Colonic mucosa (tissue), 4 donors: Measurements from ENCODE around the gene RTL1. TPM values are rescaled to one million over a fixed set of nuclear protein-coding genes. Genes with fewer than 3 reads are reported as not detected.

ENCODE experiments used
- DNase-seq: peaks from one replicate; pipeline ENCODE4 v3.0.0-alpha.2; 2020
- H3K27ac ChIP-seq: fragments of 200-600 bp; one replicate; pipeline ENCODE4 v1.8.0; 2021
- H3K27me3 ChIP-seq: fragments of 200-600 bp; one replicate; pipeline ENCODE4 v1.8.0; 2021
- H3K36me3 ChIP-seq: fragments of 200-600 bp; one replicate; pipeline ENCODE4 v1.8.0; 2021
- H3K4me1 ChIP-seq: fragments of 200-600 bp; one replicate; pipeline ENCODE4 v1.8.0; 2021; ENCODE audit warnings: mild to moderate bottlenecking
- H3K4me3 ChIP-seq: fragments of 200-600 bp; one replicate; pipeline ENCODE4 v1.8.0; 2021
- H3K9ac ChIP-seq, 2 donors: one replicate each; pipeline ENCODE4 v1.7.0; 2013; ENCODE audit warnings: control low read depth in 2 of 2, low read depth in 2 of 2, low read length in 2 of 2
- H3K9me3 ChIP-seq: fragments of 200-600 bp; one replicate; pipeline ENCODE4 v1.8.0; 2021
- CTCF ChIP-seq: fragments of 200-600 bp; IDR thresholded peaks from one replicate; pipeline ENCODE4 v1.8.0; 2022; ENCODE audit warnings: antibody characterized with exemption, mild to moderate bottlenecking
- intact Hi-C: fragments of 100-400 bp; cut with DNase I; formaldehyde crosslinking; loops from one replicate; pipeline ENCODE4 v1.14.1; 2022
- total RNA-seq, 2 donors: library from RNA; stranded (reverse); fragmentation: NEBNext Ultra II Directional in 1 of 2; extraction: Animal tissue kit (Norgen Biotek cat#: 25700) in 1 of 2; gene quantifications; one replicate each; pipeline ENCODE4 v1.2.1, GENCODE V29; 2021
- donor health status: healthy.
- donor health status: DM: no; HTN: no; CAD: no.
- donor health status: DM: no; HTN: no; CAD: no.

The RTL1 gene
- total RNA-seq, 2 donors from 2014 or later: not detected

GRCh38 chr14:100884456-100884855 is 19.1 kb downstream of the RTL1 start:
- intact Hi-C loops: no loop called here
- DNase-seq: no peak
- Histone ChIP-seq H3K9me3 (no peaks in the 10 kb centered on the region), H3K4me3 (no peak overlapping the region), H3K27me3 (no peaks in the 10 kb centered on the region), H3K27ac (no peak overlapping the region), H3K9ac (no peak overlapping the region), H3K36me3 (no peaks in the 10 kb centered on the region), H3K4me1 (no peaks in the 10 kb centered on the region)
- TF ChIP-seq CTCF: no peak

DNA sequence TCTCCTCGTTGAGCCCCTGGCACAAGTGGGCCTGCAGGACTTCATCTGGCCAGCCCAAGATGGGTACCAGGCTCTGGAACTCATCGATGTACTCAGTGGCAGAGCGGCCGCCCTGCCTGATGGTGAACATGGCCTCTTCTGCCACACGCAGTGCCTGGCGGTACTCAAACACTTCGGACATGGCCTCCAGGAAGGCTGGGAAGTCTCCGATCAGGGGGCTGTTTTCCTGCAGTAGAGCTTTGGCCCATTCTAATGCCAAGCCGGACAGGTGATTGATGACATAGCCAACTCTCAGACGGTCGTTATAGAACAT is 19.8 kb downstream of the RTL1 start:
- DNase-seq: no peak

GRCh38 chr14:100882991-100883788 is 20.3 kb downstream of the RTL1 start:
- Histone ChIP-seq H3K4me1 (no peaks in the 10 kb centered on the region), H3K27ac (no peak overlapping the region), H3K4me3 (no peak overlapping the region), H3K27me3 (no peaks in the 10 kb centered on the region), H3K9ac (no peak overlapping the region), H3K9me3 (no peaks in the 10 kb centered on the region), H3K36me3 (no peaks in the 10 kb centered on the region)
- intact Hi-C loops: no loop called here
- DNase-seq: no peak
- TF ChIP-seq CTCF: no peak

More for the DNA sequence above, 19.8 kb downstream of the RTL1 start:
- Histone ChIP-seq H3K27ac (no peak overlapping the region), H3K4me3 (no peak overlapping the region), H3K27me3 (no peaks in the 10 kb centered on the region), H3K9ac (no peak overlapping the region), H3K9me3 (no peaks in the 10 kb centered on the region), H3K4me1 (no peaks in the 10 kb centered on the region), H3K36me3 (no peaks in the 10 kb centered on the region)
- intact Hi-C loops: no loop called here
- no peak for TF ChIP-seq CTCF

GRCh38 chr14:100882026-100882967 is 21.2 kb downstream of the RTL1 start:
- no peaks in the 10 kb centered on the region for H3K27me3 ChIP-seq
- no peak for TF ChIP-seq CTCF
- no peaks in the 10 kb centered on the region for H3K4me1 ChIP-seq
- no peaks in the 10 kb centered on the region for H3K36me3 ChIP-seq
- H3K9ac ChIP-seq: no peak overlapping the region
- no peak overlapping the region for H3K4me3 ChIP-seq
- H3K27ac ChIP-seq: no peak overlapping the region
- no peak for DNase-seq
- H3K9me3 ChIP-seq: no peaks in the 10 kb centered on the region
- intact Hi-C loops: no loop called here

GRCh38 chr14:100881211-100882025 is 22.1 kb downstream of the RTL1 start:
- DNase-seq: no peak
- Histone ChIP-seq H3K4me3 (no peak overlapping the region), H3K9me3 (no peaks in the 10 kb centered on the region), H3K4me1 (no peaks in the 10 kb centered on the region), H3K27me3 (no peaks in the 10 kb centered on the region), H3K27ac (no peak overlapping the region), H3K36me3 (no peaks in the 10 kb centered on the region), H3K9ac (no peak overlapping the region)
- intact Hi-C loops: no loop called here
- no peak for TF ChIP-seq CTCF
